Activated T-cell treated with anti-CD3 and anti-CD28 coated beads, Interleukin-2, amount 50 U/mL, for 24 hours (primary cell): ENCODE measurements around the gene RFC1.
"Not testable (repeated sequence)": the region's sequence is repeated elsewhere in the genome, so short reads cannot be mapped to it uniquely, and the experiment has no call there.

Source experiments
- DNase-seq: peaks from one replicate; pipeline ENCODE4 v3.0.0-alpha.2; 2020
- H3K27ac Mint-ChIP-seq: 2 replicates; pipeline ENCODE4 v1.8.0; 2020; ENCODE audit warnings: mild to moderate bottlenecking, mixed read lengths
- H3K27me3 Mint-ChIP-seq: 2 replicates; pipeline ENCODE4 v1.8.0; 2020; ENCODE audit warnings: mixed read lengths
- H3K36me3 Mint-ChIP-seq: 2 replicates; pipeline ENCODE4 v1.8.0; 2020; ENCODE audit warnings: low read depth, mixed read lengths
- H3K4me1 Mint-ChIP-seq: 2 replicates; pipeline ENCODE4 v1.8.0; 2020; ENCODE audit warnings: low read depth, mixed read lengths
- H3K4me3 Mint-ChIP-seq: 2 replicates; pipeline ENCODE4 v1.8.0; 2020; ENCODE audit warnings: mild to moderate bottlenecking, moderate library complexity, mixed read lengths
- H3K9me3 Mint-ChIP-seq: 2 replicates; pipeline ENCODE4 v1.8.0; 2020; ENCODE audit warnings: mixed read lengths

RFC1 gene

GRCh38 chr4:39365830-39366771 lies at the start of gene RFC1:
RFC1 (minus strand) TSS chr4:39366362; CDS start chr4:39366241, 121 bp downstream.
- peaks cover 34% of the 10 kb centered on the region for H3K36me3 Mint-ChIP-seq
- peaks cover 36% of the 10 kb centered on the region for H3K4me1 Mint-ChIP-seq
- peak within 1 kb of the TSS; percentile 95 for H3K27ac Mint-ChIP-seq
- H3K4me3 Mint-ChIP-seq: peak within 1 kb of the TSS; percentile 93
- no peaks in the 10 kb centered on the region for H3K27me3 Mint-ChIP-seq
- peak; percentile 95 for DNase-seq
- peaks cover 7% of the 10 kb centered on the region for H3K9me3 Mint-ChIP-seq

- Mint-ChIP-seq H3K36me3 (no peaks in the 10 kb centered on the region), H3K4me3 (no peak overlapping the region), H3K4me1 (no peaks in the 10 kb centered on the region), H3K27me3 (no peaks in the 10 kb centered on the region), H3K27ac (no peak overlapping the region), H3K9me3 (no peaks in the 10 kb centered on the region)
- DNase-seq: no peak
Measured at GRCh38 chr4:39415678-39416283, 49.6 kb upstream of the RFC1 start.

GRCh38 chr4:39411561-39411960 lies 45.4 kb upstream of the RFC1 start:
- H3K9me3 Mint-ChIP-seq, H3K4me3 Mint-ChIP-seq, DNase-seq, H3K27me3 Mint-ChIP-seq, H3K27ac Mint-ChIP-seq, H3K4me1 Mint-ChIP-seq, H3K36me3 Mint-ChIP-seq: not testable (repeated sequence)

- Mint-ChIP-seq H3K4me1 (no peaks in the 10 kb centered on the region), H3K27ac (no peak overlapping the region), H3K27me3 (no peaks in the 10 kb centered on the region), H3K4me3 (no peak overlapping the region), H3K36me3 (no peaks in the 10 kb centered on the region), H3K9me3 (no peaks in the 10 kb centered on the region)
- no peak for DNase-seq
Measured at GRCh38 chr4:39410415-39410814, 44.3 kb upstream of the RFC1 start.

GRCh38 chr4:39407584-39407885 lies 41.4 kb upstream of the RFC1 start:
- no peak for DNase-seq
- H3K36me3 Mint-ChIP-seq: no peaks in the 10 kb centered on the region
- H3K27ac Mint-ChIP-seq: no peak overlapping the region
- no peaks in the 10 kb centered on the region for H3K9me3 Mint-ChIP-seq
- no peak overlapping the region for H3K4me3 Mint-ChIP-seq
- H3K27me3 Mint-ChIP-seq: no peaks in the 10 kb centered on the region
- H3K4me1 Mint-ChIP-seq: no peaks in the 10 kb centered on the region

- Mint-ChIP-seq H3K4me3 (no peak within 1 kb of the TSS), H3K36me3 (no peaks in the 10 kb centered on the region), H3K4me1 (no peaks in the 10 kb centered on the region), H3K27me3 (no peaks in the 10 kb centered on the region), H3K27ac (no peak within 1 kb of the TSS), H3K9me3 (no peaks in the 10 kb centered on the region)
- no peak for DNase-seq
Measured at GRCh38 chr4:39406763-39407583, 40.8 kb upstream of the RFC1 start, which contains the start of gene KLB. KLB (plus strand) TSS chr4:39406930; CDS start chr4:39406950, 20 bp downstream.

- not testable (repeated sequence) for H3K4me3 Mint-ChIP-seq, H3K9me3 Mint-ChIP-seq, DNase-seq, H3K27me3 Mint-ChIP-seq, H3K4me1 Mint-ChIP-seq, H3K36me3 Mint-ChIP-seq, H3K27ac Mint-ChIP-seq
Measured at GRCh38 chr4:39401640-39402039, 35.5 kb upstream of the RFC1 start.

GRCh38 chr4:39394706-39395105 lies 28.5 kb upstream of the RFC1 start:
- no peaks in the 10 kb centered on the region for H3K9me3 Mint-ChIP-seq
- no peaks in the 10 kb centered on the region for H3K27me3 Mint-ChIP-seq
- H3K4me3 Mint-ChIP-seq: no peak overlapping the region
- no peak for DNase-seq
- H3K4me1 Mint-ChIP-seq: no peaks in the 10 kb centered on the region
- H3K27ac Mint-ChIP-seq: no peak overlapping the region
- H3K36me3 Mint-ChIP-seq: no peaks in the 10 kb centered on the region

GRCh38 chr4:39390603-39391002 lies 24.4 kb upstream of the RFC1 start:
- H3K27me3 Mint-ChIP-seq: no peaks in the 10 kb centered on the region
- no peak for DNase-seq
- no peaks in the 10 kb centered on the region for H3K9me3 Mint-ChIP-seq
- no peak overlapping the region for H3K27ac Mint-ChIP-seq
- H3K4me3 Mint-ChIP-seq: no peak overlapping the region
- no peaks in the 10 kb centered on the region for H3K36me3 Mint-ChIP-seq
- H3K4me1 Mint-ChIP-seq: no peaks in the 10 kb centered on the region

GRCh38 chr4:39384563-39384962 lies 18.4 kb upstream of the RFC1 start:
- H3K36me3 Mint-ChIP-seq: no peaks in the 10 kb centered on the region
- no peak overlapping the region for H3K27ac Mint-ChIP-seq
- no peak for DNase-seq
- peaks cover 8% of the 10 kb centered on the region for H3K9me3 Mint-ChIP-seq
- H3K4me3 Mint-ChIP-seq: no peak overlapping the region
- no peaks in the 10 kb centered on the region for H3K4me1 Mint-ChIP-seq
- H3K27me3 Mint-ChIP-seq: peaks cover 12% of the 10 kb centered on the region

- no peaks in the 10 kb centered on the region for H3K4me1 Mint-ChIP-seq
- H3K27me3 Mint-ChIP-seq: peaks cover 19% of the 10 kb centered on the region
- H3K36me3 Mint-ChIP-seq: no peaks in the 10 kb centered on the region
- peaks cover 14% of the 10 kb centered on the region for H3K9me3 Mint-ChIP-seq
- no peak for DNase-seq
- no peak overlapping the region for H3K27ac Mint-ChIP-seq
- H3K4me3 Mint-ChIP-seq: no peak overlapping the region
Measured at GRCh38 chr4:39383690-39384089, 17.5 kb upstream of the RFC1 start.

GRCh38 chr4:39375478-39375877 lies 9.3 kb upstream of the RFC1 start:
- Mint-ChIP-seq H3K27me3 (peaks cover 14% of the 10 kb centered on the region), H3K27ac (no peak overlapping the region), H3K4me1 (no peaks in the 10 kb centered on the region), H3K9me3 (peaks cover 27% of the 10 kb centered on the region), H3K36me3 (no peaks in the 10 kb centered on the region), H3K4me3 (no peak overlapping the region)
- no peak for DNase-seq

GRCh38 chr4:39371209-39371608 lies 5.0 kb upstream of the RFC1 start:
- H3K27ac Mint-ChIP-seq, DNase-seq, H3K4me1 Mint-ChIP-seq, H3K36me3 Mint-ChIP-seq, H3K4me3 Mint-ChIP-seq, H3K27me3 Mint-ChIP-seq: not testable (repeated sequence)
- H3K9me3 Mint-ChIP-seq: peaks cover 16% of the 10 kb centered on the region

GRCh38 chr4:39369301-39369700 lies 3.1 kb upstream of the RFC1 start:
- H3K27me3 Mint-ChIP-seq: no peaks in the 10 kb centered on the region
- DNase-seq: no peak
- H3K36me3 Mint-ChIP-seq: peaks cover 17% of the 10 kb centered on the region
- no peak overlapping the region for H3K27ac Mint-ChIP-seq
- H3K9me3 Mint-ChIP-seq: peaks cover 16% of the 10 kb centered on the region
- H3K4me1 Mint-ChIP-seq: peaks cover 10% of the 10 kb centered on the region
- no peak overlapping the region for H3K4me3 Mint-ChIP-seq

- Mint-ChIP-seq H3K9me3 (peaks cover 16% of the 10 kb centered on the region), H3K27ac (no peak overlapping the region), H3K36me3 (peaks cover 26% of the 10 kb centered on the region), H3K4me1 (peaks cover 30% of the 10 kb centered on the region), H3K27me3 (no peaks in the 10 kb centered on the region), H3K4me3 (no peak overlapping the region)
- DNase-seq: no peak
Measured at GRCh38 chr4:39367166-39367565, 1.0 kb upstream of the RFC1 start.
